Uterus (tissue), 2 donors: Measurements from ENCODE around the gene TOGARAM1.

ENCODE experiments used
- CTCF ChIP-seq, 4 experiments: fragments of 200-600 bp in 2 of 4; fragments of 450-650 bp in 2 of 4; sonication (generic) in 2 of 4; IDR thresholded peaks; one replicate each; pipeline ENCODE4 v1.5.1; 2016 to 2019; ENCODE audit warnings: antibody characterized with exemption in 4 of 4, mild to moderate bottlenecking in 2 of 4, moderate library complexity in 1 of 4
- POLR2A ChIP-seq, 2 donors: fragments of 450-650 bp; IDR thresholded peaks; one replicate each; pipeline ENCODE4 v1.6.1; 2016; ENCODE audit warnings: antibody characterized with exemption in 2 of 2, mild to moderate bottlenecking in 1 of 2, moderate library complexity in 1 of 2

- TF ChIP-seq CTCF (IDR thresholded peaks at IDR 0.05) = no peak
- TF ChIP-seq POLR2A (IDR thresholded peaks at IDR 0.05) = no peak
These were observed 127.8 kb downstream of the TOGARAM1 start for GRCh38 chr14:45089813-45090212.
